Right renal cortex interstitium (tissue), 3 donors: ENCODE data around the gene PET100. TPM values are rescaled to one million over a fixed set of nuclear protein-coding genes. Genes with fewer than 3 reads are reported as not detected.

Source experiments
- DNase-seq, 3 donors: peaks; one replicate each; pipeline ENCODE4 v3.0.0-alpha.2; 2013; ENCODE audit warnings: low read depth in 3 of 3, low spot score in 2 of 3
- polyA plus RNA-seq, 3 donors: library from polyadenylated mRNA; unstranded; fragments of 120-200 nt; gene quantifications; one replicate each; pipeline ENCODE4 v1.2.1, GENCODE V29; 2013; ENCODE audit not compliant: insufficient read length in 3 of 3

Gene PET100
- polyA plus RNA-seq, 3 donors: 114 to 139 (median 125) TPM

DNA sequence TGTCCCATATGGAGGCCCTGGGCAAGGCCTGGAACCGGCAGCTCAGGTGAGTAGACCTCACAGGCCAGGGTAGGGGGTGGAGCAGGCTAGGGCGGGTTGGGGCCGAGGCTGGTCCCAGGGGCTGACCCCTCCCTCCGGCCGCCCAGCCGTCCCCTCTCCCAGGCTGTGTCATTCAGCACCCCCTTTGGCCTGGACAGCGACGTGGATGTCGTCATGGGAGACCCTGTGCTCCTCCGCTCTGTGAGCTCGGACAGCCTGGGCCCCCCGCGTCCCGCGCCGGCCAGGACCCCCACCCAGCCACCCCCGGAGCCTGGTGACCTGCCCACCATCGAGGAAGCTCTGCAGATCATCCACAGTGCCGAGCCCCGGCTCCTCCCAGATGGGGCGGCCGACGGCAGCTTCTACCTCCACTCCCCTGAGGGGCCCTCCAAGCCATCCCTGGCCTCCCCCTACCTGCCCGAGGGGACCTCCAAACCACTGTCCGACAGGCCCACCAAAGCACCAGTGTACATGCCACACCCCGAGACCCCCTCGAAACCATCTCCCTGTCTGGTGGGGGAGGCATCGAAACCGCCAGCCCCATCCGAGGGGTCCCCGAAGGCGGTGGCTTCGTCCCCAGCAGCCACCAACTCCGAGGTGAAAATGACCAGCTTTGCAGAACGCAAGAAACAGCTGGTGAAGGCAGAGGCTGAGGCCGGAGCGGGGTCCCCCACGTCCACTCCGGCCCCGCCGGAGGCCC lies 17.9 kb upstream of the PET100 start:
- no peak for DNase-seq

DNA sequence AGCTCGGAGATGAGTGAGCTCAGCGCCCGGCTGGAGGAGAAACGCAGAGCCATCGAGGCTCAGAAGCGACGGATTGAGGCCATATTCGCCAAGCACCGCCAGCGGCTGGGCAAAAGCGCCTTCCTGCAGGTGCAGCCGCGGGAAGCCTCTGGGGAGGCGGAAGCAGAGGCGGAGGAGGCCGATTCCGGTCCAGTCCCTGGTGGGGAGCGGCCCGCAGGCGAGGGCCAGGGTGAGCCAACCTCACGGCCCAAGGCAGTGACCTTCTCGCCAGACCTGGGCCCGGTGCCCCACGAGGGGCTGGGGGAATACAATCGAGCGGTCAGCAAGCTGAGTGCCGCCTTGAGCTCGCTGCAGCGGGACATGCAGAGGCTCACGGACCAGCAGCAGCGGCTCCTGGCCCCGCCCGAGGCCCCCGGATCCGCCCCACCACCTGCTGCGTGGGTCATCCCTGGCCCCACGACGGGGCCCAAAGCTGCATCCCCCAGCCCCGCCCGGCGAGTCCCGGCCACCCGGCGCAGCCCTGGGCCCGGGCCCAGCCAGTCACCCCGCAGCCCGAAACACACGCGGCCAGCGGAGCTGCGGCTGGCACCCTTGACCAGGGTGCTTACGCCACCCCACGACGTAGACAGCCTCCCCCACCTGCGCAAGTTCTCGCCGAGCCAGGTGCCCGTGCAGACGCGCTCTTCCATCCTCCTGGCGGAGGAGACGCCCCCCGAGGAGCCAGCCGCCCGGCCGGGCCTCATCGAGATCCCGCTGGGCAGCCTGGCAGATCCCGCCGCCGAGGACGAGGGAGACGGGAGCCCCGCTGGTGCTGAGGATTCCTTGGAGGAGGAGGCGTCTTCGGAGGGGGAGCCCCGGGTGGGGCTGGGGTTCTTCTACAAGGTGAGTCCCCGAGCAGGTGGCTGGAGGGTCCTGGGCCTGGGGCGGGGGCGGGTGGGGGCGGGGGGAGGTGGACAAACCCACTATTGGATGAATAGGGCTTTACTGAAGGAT lies 17.0 kb upstream of the PET100 start:
- no peak for DNase-seq

DNA sequence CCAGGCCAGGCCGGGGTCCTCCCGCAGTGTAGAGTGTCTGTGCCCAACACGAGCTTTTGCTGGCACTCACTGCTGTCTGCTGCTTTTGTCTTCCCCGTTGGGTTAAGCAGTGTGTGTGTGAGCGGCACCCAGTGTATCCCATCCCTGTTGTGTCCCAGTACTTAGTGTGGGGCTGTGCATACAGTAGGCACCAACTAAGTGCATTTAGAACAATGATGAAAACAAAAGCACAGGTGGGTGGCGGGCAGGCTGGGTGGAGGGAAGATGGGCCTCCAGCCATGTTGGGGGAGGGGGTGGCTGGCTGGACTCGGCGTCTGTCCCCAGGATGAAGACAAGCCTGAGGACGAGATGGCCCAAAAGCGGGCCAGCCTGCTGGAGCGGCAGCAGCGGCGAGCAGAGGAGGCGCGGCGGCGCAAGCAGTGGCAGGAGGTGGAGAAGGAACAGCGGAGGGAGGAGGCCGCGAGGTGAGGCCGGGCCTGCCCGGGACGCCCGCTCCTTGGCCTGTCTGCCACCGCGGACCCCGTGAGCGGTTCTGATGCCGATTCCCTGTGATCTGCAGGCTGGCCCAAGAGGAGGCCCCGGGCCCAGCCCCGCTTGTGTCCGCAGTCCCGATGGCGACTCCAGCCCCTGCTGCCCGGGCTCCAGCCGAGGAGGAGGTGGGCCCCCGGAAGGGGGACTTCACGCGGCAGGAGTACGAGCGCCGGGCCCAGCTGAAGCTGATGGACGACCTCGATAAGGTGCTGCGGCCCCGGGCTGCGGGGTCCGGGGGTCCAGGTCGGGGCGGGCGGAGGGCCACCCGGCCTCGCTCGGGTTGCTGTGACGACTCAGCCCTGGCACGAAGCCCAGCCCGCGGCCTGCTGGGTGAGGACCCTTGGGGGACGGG lies 14.5 kb upstream of the PET100 start:
- no peak for DNase-seq

DNA sequence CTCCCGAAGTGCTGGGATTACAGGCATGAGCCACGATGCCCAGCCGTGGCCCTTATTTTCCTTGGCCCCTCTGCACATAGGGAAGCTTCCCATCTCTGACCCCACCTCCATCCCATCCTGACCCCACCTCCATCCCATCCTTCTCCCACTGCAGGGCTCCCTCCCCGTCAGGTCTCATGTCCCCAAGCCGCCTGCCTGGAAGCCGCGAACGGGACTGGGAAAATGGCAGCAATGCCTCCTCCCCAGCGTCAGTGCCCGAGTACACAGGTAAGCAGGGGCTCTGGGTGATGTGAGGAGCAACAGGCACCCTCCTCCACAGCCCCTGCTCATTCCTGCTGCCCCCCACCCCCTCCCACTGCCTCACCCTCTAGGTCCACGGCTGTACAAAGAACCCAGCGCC lies 12.4 kb upstream of the PET100 start:
- DNase-seq: no peak

DNA sequence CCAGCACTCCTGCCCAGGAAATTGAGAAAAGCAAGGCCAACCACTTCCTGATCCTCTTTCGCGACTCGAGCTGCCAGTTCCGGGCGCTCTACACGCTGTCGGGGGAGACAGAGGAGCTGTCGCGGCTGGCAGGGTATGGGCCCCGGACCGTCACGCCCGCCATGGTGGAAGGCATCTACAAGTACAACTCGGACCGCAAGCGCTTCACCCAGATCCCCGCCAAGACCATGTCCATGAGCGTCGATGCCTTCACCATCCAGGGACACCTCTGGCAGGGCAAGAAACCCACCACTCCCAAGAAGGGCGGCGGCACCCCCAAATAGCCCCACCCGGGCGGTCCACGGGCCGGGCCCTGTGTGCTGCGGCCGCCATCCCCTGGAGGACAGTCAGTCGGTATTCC lies 11.9 kb upstream of the PET100 start:
- DNase-seq: no peak

DNA sequence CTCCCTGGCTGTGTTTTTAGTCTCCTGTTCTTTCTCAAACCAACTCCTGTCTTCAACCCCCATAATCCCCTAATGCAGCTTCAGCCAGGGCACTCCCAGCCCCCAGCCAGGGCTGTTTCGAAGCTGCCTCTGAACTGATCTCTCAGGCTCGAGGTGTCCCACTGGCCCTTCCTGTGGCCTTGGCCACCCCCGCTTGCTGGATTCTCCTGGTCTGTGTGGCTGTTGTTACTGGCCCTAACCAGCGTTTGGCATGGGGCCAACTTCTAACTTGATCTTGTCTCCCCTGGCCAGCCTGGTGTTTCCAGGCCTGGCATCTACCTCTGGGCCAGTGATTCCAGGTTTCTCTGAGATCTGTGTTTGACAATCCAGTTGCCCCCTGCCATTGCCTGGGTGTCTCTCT lies 11.2 kb upstream of the PET100 start:
- no peak for DNase-seq

DNA sequence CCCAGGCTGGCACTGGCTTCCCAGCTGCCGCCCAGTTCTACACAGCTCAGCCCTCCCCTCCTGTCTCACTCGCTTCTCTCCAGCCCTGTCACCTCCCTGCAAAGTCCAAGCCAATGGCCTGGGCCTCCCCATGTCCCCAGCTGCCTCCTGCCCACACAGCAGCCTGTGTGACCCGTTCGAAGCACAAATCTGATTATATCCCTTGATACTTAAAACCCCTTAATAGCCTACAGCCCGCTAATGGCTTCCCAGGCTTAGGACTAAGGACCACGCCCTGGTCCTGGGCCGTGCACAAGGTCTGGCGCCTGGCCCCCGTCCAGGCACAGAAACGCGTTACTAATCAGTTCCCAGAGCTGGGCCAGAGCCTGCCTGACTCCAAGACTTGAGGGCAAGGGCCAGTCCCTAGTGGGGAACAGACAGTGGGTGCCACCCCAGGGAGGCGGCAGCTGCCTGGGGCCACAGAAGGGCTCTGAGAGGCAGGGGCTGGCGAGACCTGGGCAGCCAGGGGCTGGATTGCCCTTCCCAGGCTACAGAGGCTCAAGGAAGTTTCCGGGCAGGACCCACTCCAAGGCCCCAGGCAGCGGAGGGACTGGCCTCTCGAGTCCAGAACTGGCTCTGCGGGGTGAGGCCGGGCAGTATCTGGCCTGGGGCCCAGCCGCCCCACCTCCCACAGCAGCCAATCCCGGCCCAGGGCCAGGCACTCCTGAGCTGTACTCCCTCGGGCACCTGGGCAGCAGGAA lies 10.7 kb upstream of the PET100 start:
- no peak for DNase-seq

DNA sequence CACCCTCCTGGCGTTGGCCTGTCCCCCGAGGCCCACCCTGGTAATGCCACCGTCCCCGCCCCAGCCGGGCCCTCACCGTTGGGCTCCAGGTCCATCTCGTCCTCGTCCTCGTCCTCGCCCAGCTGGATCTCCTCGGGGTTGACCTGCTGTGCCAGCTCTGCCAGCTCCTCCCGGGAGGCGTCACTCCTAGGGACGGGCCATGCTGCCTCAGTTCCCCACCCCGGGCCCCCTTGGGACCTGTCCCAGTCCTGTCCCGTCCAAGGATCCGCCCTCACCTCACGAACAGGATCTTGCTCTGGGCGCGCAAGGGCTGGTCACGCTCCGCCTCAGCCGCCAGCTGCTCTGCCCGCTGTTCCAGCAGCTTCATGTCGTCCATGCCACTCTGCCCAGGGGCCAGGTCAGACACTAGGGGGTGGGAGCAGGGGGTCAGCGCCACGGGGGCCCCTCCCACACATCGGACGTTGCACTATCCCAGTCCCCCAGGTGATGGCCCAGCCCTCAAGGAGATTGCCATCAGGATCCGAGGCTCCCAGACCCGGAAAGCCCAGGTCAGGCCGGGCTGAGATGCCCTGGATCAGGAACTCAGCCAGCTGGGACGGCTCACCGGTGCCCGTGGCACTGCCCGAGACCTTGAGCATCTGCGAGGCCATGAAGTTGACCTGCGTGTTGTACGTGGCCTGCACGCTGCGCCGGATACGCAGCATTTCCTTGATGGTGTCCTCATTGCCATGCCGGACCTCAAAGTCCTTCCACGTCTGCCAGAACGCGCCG lies 9.7 kb upstream of the PET100 start:
- DNase-seq: no peak

DNA sequence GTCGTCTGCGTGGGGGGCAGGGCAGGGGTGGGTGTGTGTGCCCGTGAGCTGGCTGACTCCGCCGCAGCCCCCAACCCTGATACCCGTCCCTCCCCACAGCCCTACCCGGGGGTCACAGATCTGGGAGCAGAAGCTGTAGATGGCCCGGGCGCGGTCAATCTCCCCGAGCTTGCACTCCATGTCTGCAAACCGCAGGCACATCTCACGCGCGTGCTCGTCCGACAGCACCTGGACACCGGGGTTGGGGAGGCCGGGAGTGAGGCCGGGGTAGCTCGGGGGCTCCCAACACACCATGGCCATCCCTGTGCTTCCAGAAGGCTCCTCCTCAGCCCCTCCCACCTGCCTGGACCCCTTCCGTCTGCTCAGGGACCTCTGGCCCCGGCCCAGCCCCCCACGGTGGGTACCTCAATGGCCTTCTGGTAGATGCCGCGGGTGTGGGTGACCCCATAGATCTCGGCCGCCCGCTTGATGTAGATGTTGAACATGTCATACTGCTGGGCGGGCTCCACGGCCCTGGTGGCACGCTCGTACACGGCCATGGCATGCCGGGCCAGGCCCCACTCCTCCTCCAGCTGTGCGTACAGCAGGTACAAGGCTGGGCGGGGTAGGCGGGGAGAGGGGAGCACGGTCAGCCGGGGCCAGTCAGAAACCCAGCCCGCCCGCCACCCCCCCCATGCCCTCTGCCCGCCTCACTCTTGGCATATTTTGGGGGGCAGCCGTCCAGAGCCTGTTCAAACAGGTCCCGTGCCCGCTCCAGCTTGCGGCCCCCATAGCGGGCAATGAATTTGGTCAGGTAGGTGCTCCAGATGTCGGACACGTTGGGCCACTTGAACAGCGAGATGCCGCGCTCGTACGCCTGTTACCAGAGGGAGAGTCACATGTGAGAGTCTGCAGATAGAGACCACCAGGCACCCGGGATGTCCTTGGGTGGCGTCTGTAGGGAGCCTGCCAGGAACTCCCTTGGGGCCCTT lies 8.9 kb upstream of the PET100 start:
- no peak for DNase-seq

DNA sequence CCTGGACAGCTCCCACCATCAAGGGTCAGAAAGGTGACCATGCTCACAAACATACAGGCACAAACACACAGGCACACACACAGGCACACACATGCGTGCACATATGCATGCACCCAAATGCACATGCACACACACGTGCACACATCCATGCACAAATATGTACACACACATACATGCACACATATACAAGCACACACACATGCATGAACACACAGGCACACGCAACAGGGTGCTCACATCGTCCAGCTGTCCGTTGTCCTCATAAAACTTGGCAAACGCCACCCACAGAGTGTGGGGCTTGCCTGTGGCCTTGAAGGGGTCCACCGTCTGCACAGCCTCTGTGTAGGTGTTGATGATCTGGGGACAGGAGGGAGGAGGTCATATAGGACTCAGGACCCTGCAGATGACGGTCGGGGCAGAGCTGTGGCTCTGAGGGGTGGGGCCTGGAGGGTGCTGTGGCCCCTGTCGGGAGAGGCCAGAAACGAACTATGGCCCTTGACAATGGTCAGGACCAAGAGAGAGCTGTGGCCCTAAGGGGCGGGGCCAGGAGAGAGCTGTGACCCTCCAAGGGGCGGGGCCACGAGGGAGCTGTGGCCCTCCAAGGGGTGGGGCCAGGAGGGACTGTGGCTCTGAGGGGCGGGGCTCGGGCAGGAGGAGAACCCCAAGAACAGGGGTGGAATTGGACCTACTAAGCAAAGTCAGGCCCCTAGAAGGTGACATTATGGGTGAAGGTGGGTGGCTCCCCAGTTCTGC lies 6.5 kb upstream of the PET100 start:
- DNase-seq: no peak

DNA sequence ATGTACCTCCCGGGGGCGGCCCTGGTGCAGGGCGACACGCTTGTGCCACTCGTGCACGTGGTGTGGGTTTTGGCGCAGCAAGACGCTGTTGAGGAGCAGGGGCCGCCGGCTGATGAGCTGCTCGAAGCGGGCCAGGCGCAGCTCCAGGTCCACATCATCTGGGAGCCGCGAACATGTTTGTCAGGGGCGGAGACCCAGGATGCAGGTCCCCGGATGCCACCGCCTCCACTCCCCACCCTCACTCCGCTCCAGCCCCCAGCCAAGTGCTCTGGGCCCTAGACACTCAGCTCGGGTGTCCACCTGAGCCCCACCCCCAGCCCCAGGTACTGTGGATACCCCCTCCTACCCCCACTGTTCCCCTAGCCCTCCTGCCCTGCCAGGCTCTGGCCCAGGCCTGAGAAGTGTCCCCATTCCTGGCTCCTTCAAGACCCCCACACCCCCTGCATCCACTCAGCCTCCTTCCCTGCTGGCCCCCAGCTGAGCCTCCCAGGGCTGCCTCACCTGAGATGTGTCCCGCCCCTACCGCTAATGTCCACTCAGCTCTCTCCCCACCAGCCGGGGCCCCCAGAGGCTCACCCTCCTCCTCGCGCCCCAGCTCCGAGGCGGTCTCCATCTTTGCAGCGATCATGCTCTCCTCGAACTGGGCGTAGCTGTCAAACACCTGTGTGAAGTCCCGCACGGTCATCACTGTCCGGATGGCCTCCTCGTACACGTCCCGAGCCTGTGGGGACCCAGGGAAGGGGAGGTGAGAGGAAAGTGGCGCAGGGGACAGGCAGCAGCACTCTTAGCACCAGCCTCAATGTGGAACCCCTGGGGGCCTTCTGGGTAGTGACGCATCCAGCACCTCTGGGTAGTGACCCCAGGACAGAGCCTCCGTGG lies 5.6 kb upstream of the PET100 start:
- no peak for DNase-seq

DNA sequence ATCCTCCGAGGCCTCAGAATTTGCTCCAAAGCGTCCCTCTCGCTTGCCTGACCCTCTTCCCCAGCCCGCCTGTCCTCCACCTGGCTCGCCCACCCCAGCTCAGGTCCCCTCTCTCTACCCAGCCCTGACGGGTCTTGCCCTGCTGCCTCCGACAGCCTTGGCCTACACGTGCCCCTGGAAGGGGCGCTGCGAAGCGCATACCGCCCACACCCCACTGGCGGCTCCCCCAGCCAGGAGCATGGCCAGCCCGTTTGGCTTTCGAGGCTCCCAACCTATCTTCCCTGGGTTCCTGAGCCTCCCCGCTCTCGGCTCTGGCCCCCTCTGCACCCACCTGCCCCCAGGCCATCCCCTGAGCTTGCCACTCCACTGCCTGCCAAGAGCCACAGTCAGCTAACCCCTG lies 4.8 kb upstream of the PET100 start:
- no peak for DNase-seq

DNA sequence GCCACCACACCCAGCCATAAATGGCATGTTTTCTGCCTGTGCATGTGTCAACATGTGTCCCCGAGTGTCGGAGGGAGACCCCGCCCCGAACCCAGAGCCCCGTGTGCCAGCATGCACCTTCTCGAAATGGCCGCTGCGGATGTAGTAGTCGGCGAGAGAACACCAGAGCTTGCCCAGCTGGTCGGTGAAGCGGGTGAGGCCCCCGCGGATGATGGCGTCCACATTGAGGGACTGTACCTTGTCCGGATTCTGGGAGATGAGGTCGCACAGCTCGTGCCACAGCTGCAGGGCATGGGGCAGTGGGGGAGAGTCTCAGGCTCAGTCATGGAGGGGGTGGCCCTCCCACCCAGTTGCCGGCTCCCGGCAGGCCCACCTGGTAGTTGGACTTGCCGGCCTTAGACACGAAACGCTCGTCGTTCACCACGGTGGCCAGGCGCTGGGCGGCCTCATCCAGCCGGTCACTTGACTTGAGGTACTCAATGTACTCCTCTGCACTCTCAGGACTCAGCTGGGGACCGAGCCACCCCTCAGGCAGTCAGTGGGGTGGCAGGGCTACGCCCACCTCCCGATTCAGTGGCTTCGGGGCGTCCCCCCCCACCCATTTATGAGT lies 3.7 kb upstream of the PET100 start:
- DNase-seq: no peak

DNA sequence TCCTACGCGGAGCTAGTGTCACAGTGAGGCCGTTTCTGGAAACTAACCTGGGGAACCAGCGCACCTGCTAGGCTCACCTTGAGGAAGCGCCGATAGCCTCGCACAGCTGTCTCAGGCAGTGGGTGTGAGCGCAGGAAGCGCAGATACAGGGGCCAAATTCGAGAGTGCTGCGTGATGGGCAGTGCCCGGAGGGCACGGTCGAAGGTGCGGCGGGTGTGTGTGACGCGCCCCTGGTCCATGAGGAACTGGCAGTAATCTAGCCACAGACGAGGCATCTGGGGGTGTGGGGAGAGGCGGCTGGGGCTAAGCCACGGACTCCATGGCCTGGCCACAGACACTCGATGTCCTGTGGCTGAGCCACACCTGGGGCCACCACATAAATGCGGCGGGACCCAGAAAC lies 2.4 kb upstream of the PET100 start:
- DNase-seq: no peak

DNA sequence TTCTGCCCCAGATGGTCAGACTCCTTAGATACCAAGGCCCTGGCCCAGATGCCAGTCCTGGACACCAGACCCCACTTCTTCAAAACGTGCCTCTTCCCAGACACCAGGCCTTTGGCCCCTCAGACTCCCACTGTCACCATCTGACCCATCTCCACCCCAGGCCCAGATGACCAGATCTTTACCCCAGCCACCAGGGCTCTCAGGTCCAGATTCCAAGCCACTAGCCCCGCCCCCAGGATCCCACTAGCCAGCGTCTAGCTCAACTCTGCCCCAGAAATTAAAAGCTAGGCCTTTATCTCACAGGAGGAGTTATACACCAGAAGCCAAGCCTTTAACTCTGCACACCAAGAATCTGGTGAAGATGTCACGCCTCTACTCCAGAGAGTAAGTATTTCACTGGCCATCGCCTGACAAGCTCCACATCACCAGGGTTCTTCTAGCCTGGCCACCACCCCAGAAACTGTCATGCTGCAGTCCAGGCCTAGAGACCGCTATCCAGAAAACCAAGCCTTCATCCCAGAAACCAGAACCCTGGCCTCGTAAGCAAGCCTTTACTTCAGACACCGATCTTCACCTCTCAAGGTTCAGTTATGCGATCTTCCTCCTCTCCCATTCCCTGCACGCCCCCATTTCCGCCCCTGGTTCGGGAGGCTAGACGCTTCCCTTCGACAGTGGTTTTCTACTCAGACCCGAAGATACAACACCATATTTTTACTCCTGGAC lies 843 bp upstream of the PET100 start:
- DNase-seq: no peak

DNA sequence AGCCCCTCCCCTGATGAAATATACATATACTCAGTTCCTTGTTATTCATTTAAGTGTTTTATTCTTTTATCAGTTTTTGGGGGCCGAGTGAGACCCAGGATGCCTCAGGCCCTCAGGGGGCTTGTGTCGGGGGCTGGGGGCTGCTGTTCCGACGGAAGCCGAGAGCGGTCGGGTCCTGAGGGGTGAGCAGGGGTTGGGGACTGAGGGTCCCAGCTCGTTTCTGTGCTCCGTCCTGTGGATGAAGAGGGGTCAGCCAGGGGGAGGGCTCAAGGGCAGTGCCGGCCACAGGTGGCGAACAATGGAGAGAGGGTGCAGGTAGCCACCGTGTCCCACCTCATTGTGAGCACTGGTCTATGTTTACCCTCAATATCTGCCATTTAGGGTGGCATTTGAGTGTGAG lies 2.0 kb downstream of the PET100 start:
- DNase-seq: no peak
